Type B pancreatic cell (in vitro differentiated cells): ENCODE data around the gene SCGB1D1. TPM values are rescaled to one million over a fixed set of nuclear protein-coding genes. Genes with fewer than 3 reads are reported as not detected.
A peak's percentile ranks its signal among the peaks of the same experiment; 100 is the strongest.

ENCODE experiments used
- DNase-seq: peaks from one replicate; pipeline ENCODE4 v3.0.0; 2021; ENCODE audit warnings: mixed read lengths; ENCODE audit not compliant: unreplicated experiment; ENCODE audit errors: extremely low spot score
- H3K27ac Mint-ChIP-seq: 2 replicates; pipeline ENCODE4 v1.8.0; 2021; ENCODE audit warnings: mild to moderate bottlenecking, mixed read lengths
- H3K27me3 Mint-ChIP-seq: 2 replicates; pipeline ENCODE4 v1.8.0; 2021; ENCODE audit warnings: mixed read lengths
- H3K36me3 Mint-ChIP-seq: 2 replicates; pipeline ENCODE4 v1.8.0; 2021; ENCODE audit warnings: mixed read lengths
- H3K4me1 Mint-ChIP-seq: one replicate; pipeline ENCODE4 v1.8.0; 2021; ENCODE audit warnings: mixed read lengths; ENCODE audit not compliant: unreplicated experiment
- H3K4me3 Mint-ChIP-seq: 2 replicates; pipeline ENCODE4 v1.8.0; 2021; ENCODE audit warnings: mild to moderate bottlenecking, mixed read lengths
- H3K9me3 Mint-ChIP-seq: 2 replicates; pipeline ENCODE4 v1.8.0; 2021; ENCODE audit warnings: mixed read lengths
- long read RNA-seq: library from polyadenylated mRNA; unstranded; transcript quantifications from one replicate; pipeline ENCODE4 v2.0.0, GENCODE V29; 2020
- total RNA-seq: library from RNA; stranded (reverse); gene quantifications from 2 replicates; pipeline ENCODE4 v1.2.1, GENCODE V29; 2021; ENCODE audit warnings: low replicate concordance
- TF ChIP-seq, protein P1 (sequence below): fragments of 200-600 bp; sonication (generic); conservative IDR thresholded peaks from 2 replicates; pipeline ENCODE4 v1.5.0; 2021; ENCODE audit warnings: antibody characterized with exemption, mild to moderate bottlenecking

SCGB1D1 gene, protein sequence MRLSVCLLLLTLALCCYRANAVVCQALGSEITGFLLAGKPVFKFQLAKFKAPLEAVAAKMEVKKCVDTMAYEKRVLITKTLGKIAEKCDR
- total RNA-seq = not detected in 2 replicates
- long read RNA-seq = 0 reads

DNA sequence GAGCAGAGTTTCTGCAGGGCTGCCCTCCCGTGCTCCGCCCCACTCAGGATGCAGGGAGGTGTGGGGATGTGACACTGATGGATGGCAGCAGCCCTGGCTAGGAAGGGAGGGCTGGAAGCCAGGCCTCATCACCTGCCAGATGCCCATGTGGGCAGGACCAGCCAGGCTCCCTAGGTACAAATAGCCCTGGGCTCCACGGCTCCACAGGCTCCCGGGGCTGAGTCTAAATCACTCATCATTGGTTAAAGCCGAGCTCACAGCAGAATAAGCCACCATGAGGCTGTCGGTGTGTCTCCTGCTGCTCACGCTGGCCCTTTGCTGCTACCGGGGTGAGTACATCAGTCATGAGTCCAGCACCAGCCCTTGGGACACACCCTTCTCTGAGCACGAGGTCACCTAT lies at the start of gene SCGB1D1:
TSS of gene SCGB1D1 (plus strand) at position 206 of the 400 bp plus-strand sequence. CDS start at position 275, 69 bp downstream.
- no peak for DNase-seq
- Mint-ChIP-seq H3K4me1 (no peaks in the 10 kb centered on the region), H3K4me3 (no peak within 1 kb of the TSS), H3K36me3 (peaks cover under 1% of the 10 kb centered on the region), H3K27me3 (peaks cover 38% of the 10 kb centered on the region), H3K27ac (no peak within 1 kb of the TSS), H3K9me3 (no peaks in the 10 kb centered on the region)
- TF ChIP-seq, protein P1, sequence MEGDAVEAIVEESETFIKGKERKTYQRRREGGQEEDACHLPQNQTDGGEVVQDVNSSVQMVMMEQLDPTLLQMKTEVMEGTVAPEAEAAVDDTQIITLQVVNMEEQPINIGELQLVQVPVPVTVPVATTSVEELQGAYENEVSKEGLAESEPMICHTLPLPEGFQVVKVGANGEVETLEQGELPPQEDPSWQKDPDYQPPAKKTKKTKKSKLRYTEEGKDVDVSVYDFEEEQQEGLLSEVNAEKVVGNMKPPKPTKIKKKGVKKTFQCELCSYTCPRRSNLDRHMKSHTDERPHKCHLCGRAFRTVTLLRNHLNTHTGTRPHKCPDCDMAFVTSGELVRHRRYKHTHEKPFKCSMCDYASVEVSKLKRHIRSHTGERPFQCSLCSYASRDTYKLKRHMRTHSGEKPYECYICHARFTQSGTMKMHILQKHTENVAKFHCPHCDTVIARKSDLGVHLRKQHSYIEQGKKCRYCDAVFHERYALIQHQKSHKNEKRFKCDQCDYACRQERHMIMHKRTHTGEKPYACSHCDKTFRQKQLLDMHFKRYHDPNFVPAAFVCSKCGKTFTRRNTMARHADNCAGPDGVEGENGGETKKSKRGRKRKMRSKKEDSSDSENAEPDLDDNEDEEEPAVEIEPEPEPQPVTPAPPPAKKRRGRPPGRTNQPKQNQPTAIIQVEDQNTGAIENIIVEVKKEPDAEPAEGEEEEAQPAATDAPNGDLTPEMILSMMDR = no peak

DNA sequence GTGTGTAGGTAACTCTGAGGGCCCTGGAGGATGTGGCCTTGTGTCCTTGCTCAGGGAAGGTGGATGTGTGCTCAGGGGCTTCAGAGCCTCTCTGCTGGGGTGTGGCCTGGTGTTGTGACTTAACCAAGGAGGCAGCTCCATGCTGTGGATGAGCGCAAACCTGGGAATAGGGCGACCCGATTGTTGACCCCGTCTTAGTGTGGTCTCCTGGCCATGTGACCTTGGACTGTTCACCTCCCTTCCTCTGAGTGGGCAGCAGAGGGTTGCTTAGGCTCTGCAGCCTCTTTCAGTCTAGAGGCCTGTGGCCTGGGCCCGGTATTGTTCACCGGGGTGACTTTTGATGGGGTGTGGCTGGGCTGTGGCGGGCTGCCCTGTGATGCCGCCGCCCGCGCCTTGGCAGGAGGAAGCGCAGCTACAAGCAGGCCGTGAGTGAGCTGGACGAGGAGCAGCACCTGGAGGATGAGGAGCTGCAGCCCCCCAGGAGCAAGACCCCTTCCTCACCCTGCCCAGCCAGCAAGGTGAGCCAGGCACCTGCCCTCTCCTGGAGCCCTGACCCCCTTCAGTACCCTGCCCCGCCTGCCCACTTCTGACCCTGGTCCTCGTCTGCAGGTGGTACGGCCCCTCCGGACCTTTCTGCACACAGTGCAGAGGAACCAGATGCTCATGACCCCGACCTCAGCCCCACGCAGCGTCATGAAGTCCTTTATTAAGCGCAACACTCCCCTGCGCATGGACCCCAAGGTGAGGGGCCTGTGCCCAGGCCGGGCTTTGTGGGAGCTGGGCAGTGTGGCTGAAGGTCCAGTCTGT lies 49.5 kb upstream of the SCGB1D1 start:
- Mint-ChIP-seq H3K27ac (no peak overlapping the region), H3K36me3 (no peaks in the 10 kb centered on the region), H3K4me3 (no peak overlapping the region), H3K4me1 (no peaks in the 10 kb centered on the region), H3K9me3 (no peaks in the 10 kb centered on the region), H3K27me3 (no peaks in the 10 kb centered on the region)
- TF ChIP-seq, protein P1 = no peak
- DNase-seq = peak; percentile 63

DNA sequence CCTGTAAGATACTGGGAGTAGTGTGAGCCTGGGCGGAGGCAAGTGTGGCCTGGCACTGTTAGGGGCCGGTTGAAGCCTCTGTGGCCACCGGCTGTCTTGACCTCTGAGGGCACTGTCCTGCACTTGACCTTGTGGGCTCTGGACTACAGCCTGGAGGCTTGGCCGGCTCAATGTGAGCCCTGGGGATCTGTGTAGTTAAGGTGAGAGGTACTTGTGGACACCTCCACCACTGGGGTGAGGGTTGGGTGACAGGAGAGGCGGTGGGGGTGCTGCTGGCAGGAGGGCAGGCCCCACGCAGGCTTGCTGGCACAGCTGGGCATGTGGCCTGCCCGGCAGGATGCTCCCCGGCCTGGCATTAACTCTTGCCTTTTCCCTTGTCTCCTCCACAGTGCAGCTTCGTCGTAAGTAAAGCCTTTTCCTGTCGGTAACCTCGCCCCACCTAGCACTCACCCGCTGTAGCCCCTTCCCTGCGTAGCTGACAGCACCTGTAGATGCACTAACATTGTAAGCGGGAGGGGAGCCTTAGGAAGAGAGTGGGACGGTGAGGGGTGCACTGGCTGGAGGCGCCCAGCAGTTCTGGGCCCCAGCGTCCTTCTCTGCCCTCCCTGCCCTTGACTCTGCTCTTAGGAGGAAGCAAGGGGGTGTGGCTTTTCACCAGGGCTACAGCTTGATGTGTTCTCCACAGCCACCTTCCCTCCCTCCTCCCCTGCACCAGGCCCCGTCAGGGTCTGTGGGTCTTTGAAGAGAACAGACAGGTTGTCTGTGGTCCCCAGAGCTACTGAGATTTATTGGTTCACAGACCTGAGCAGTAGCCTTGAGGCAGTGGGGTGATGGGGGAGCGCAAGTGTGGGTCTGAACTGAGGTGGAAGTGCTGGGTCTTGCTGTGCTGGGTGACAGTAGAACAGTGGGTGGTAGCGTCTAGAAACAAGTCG lies 48.6 kb upstream of the SCGB1D1 start:
- Mint-ChIP-seq H3K27me3 (no peaks in the 10 kb centered on the region), H3K4me1 (no peaks in the 10 kb centered on the region)
- TF ChIP-seq, protein P1 = no peak

DNA sequence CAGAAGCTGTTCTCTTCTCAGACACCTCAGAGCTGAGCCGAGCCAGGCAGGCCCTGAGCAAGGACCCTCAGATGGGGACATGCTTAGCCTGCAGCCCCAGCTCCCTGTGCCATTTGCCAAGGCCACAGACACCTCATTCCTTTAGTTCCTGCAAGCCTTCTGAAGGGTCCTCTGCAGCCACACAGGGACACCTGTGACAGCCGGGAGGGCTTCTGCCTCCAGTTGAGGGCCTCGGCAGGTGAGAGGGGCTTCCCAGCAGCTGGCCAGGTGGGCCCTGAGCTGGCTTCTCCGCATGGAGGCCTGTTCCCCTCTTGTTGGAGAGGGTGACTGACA lies 48.0 kb upstream of the SCGB1D1 start:
- H3K4me1 Mint-ChIP-seq = no peaks in the 10 kb centered on the region
- no peaks in the 10 kb centered on the region for H3K9me3 Mint-ChIP-seq
- H3K36me3 Mint-ChIP-seq = peaks cover 3% of the 10 kb centered on the region

More for the DNA sequence above, 48.6 kb upstream of the SCGB1D1 start:
- no peak overlapping the region for H3K4me3 Mint-ChIP-seq
- no peaks in the 10 kb centered on the region for H3K9me3 Mint-ChIP-seq
- H3K27ac Mint-ChIP-seq = no peak overlapping the region
- DNase-seq = peak; percentile 63
- H3K36me3 Mint-ChIP-seq = peaks cover 2% of the 10 kb centered on the region

DNA sequence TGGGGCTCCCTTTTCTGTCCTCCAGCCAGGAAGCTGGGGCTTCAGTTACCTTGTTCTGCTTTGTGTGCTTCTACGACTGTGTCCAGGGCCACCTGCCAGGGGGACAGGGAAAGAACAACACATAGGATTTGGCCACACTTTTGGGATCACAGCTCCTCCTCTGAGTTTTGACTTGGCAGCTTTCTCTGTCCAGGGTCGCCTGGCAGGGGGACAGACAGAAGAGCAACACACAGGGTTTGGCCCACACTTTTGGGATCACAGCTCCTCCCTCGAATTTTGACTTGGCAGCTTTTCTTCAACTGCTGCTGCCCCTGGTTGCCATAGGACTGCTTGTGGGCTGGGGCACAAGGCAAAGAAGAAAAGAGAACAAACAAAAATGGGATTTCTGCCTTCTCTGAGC lies 47.1 kb upstream of the SCGB1D1 start:
- peaks cover 3% of the 10 kb centered on the region for H3K36me3 Mint-ChIP-seq
- DNase-seq = peak; percentile 67
- H3K27me3 Mint-ChIP-seq = no peaks in the 10 kb centered on the region
- no peak overlapping the region for H3K4me3 Mint-ChIP-seq
- no peak overlapping the region for H3K27ac Mint-ChIP-seq
- TF ChIP-seq, protein P1 = no peak
- H3K4me1 Mint-ChIP-seq = no peaks in the 10 kb centered on the region
- no peaks in the 10 kb centered on the region for H3K9me3 Mint-ChIP-seq

More for the DNA sequence above, 48.0 kb upstream of the SCGB1D1 start:
- DNase-seq = peak; percentile 59
- TF ChIP-seq, protein P1 = no peak
- Mint-ChIP-seq H3K27ac (no peak overlapping the region), H3K4me3 (no peak overlapping the region), H3K27me3 (no peaks in the 10 kb centered on the region)
